Measurements from ENCODE around the gene CES1.
"Not testable (repeated sequence)": the region's sequence is repeated elsewhere in the genome, so short reads cannot be mapped to it uniquely, and the experiment has no call there.

Gene CES1

GRCh38 chr16:55782793-55783091 is 50.2 kb downstream of the CES1 start:
- not testable (repeated sequence) for DNase-seq

DNA sequence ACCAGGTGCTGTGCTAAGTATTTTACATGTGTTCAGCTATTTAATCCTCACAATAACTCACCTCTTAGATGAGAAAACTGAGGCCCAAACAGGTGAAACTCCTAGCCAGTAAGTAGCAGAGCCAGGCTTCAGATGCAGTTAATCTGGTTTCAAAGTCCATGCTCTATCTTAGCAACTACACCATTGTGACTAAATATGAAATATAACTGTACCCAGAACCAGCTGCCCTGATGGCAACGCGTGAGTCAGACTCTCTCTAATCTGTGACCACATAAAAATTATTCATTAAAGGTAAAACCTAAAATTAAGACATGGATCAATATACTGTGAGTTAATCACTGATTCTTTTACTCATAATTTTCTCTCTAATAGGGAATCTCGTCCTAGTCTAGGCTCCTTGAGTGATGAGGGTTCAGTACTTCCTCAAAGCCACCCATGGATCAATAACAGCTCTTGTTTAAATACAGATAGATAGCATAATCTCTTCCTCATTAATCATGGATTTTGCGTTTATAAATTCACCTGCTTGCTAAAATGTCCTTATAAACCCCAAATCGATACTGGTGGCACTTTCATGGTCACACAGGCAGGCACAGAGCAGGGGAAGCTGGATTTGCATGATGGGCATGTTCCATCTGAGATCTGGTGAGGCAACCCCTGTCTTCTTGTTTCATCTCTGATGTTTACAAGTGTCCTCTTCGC is 50.7 kb downstream of the CES1 start:
- not testable (repeated sequence) for DNase-seq

GRCh38 chr16:55781456-55781855 is 51.4 kb downstream of the CES1 start:
- not testable (repeated sequence) for DNase-seq

DNA sequence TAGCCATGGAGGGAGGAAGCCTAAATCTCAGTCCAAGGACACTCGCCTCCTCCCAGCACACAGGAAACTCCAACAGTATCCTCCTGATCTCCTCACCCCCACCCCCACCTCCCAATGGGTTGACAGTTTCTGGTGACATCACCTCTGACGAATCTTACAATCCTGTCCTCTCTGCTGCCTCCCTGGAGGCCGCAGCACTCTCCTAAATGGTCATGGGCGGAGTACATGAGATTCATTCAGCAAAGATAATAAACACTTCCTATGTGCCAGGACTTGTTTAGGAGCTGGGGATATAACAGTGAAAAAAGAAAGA is 52.8 kb downstream of the CES1 start:
- not testable (repeated sequence) for DNase-seq

DNA sequence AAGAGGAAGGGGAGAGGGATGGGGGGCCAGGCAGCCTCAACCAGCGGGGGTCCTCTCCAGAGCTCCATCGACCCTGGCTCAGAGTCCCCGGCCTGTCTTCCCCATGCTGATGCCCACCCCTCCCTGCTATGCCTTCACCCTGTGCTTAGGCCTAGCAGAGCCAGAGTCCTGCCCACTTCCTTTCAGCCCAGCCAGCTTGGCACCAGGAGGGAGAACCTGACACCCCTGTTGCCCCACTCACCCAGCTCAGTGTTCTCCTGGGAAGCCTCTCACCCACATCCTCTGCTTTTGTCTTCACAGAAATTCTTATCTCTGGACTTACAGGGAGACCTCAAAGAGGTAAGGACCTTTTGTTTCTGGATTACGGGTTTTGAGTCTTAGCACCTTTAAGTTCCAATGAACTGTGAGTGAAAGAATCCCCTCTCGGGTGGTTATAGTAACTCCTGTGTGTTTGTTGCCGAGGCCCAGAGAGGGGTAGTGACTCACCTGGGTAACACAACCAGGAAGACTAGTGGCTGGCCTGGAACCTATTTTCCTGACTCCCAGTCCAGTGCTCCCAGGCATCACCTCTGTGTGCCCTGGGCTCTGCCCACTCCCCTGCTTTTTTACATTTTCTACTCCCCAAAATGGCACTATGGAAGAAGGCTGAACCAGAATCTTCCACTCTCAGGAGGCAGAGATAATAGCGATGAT is 53.3 kb downstream of the CES1 start:
- no peak for DNase-seq

GRCh38 chr16:55778757-55779156 is 54.1 kb downstream of the CES1 start:
- DNase-seq: no peak

- no peak for DNase-seq
These were observed 57.0 kb downstream of the CES1 start for GRCh38 chr16:55775857-55776256.

DNA sequence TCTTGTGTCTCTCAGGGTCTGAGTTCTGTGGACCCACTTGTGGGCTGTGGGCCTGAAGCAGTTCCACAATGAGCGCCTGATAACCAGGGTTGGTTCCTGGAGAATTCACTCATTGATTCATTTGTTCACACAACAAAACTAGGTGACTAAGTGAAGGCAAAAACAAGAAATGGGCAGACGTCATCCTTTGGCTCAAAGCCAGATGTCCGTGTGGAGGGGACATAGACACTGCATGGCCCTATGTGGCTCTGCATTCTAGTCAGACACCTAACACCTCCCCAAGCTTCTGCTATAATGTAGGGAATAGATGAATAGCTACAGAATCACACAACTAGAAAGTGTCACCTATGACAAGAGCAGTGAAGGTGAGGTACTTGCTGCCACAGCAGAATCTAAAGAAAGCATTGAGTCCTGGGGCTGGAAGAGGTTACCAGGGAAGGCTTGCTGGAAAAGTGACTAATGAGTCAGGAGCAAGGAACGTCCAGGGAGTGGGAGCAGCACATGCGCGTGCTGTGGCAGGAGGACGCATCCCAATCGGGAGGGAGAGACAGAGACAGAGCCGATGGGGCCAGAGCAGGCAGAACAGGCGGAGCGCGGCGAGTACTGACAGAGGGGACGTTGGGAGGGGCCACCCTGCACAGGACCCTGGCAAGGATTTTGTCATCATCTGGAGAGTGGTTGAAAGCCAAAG is 58.9 kb downstream of the CES1 start:
- DNase-seq: no peak

DNA sequence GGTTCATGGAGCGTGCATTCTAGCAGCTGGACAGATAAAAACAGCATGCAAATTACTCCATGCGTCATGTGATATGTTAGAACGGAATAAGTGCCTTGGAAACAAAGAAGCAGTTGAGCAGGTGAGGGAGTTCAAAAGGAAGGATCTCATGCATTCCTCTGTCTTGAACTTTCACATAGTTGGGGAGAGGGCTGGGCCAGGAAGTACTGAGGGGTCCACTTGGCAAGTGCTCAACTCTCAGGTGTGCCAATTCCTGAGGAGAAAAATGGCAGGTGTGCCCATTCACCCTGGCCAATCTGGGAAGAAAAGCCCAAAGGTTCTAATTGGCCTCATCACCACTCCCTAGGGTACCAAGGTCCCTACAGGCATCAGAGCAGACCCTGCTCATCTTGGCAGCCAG is 67.7 kb downstream of the CES1 start:
- no peak for DNase-seq

DNA sequence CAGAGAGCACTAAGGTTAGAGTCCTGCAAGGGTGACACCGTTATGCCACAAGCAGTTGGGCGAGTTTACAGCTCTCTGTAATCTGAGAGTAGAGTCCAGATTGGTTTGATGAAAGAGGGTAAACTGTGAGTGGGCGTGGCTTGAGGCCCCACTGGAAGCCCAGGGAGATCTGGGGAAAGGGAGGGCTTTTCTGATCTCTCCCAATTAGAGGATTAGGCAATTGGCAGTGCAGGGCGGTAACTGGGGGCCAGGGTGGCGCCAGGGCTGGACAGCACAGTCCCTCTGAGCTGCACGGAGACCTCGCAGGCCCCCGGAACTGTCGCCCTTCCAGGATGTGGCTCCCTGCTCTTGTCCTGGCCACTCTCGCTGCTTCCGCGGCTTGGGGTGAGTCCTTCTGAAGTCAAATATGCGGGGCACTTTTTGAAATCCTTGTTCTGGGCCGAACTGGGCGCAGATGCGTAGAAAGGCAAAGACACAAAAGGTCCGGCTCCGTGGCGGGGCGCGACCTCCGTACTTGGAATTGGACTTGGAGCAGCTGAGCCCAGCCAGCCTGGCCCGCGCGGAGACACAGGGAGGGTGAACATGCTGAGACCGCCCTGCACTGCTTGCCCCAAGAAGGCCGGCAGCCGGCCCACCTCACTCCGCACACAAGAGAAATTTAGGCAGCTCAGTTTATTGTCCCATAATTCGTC is 72.4 kb downstream of the CES1 start:
- no peak for DNase-seq

DNA sequence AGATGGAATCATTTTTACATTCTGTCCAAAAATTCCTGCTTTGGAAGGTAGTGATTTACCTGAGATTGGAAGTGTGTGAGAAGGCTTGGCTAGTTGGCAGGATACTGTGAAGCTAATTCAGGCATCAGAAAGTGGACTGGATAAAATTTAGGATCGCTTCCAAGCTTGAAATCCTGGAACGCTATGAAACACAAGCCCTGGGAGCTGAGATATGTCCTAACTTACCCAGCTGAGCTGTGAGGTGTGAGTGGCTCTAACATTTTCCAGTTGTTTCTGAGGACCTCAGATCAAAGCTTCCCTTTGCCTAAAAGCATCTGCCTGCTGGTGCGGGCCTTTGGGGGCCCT is 73.0 kb downstream of the CES1 start:
- not testable (repeated sequence) for DNase-seq

- not testable (repeated sequence) for DNase-seq
These were observed 75.0 kb downstream of the CES1 start for GRCh38 chr16:55757595-55758527.

DNA sequence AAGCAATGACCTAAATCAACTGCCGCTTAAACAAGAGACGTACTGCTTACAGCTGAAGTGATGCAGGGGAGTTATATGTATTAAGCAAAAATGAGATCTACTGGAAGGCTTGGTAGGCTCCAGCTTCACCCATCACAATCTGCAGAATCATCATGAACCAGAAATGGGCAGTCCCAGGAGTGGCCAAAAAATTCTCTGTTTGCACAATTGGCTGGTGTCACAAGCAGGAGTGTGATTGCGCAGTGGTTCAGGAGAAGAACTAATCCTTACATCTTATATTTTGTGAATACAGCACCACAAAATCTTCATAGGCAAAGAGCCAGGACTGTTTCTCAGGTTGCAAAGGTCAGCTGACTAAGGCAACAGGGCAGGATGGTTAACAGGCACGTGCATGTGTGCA is 75.9 kb downstream of the CES1 start:
- DNase-seq: no peak

GRCh38 chr16:55754056-55754455 is 78.8 kb downstream of the CES1 start:
- no peak for DNase-seq

DNA sequence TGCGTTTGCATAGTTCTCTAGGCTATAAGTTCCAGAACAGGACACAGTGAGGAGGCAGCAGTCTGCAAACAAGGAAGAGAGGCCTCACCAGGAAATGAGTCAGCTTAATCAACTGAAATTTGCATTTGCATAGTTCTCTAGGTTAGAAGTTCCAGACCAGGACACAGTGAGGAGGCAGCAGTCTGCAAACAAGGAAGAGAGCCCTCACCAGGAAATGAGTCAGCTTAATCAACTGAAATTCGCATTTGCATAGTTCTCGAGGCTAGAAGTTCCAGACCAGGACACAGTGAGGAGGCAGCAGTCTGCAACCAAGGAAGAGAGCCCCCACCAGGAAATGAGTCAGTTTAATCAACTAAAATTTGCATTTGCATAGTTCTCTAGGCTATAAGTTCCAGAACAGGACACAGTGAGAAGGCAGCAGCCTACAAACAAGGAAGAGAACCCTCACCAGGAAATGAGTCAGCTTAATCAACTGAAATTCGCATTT is 79.7 kb downstream of the CES1 start:
- not testable (repeated sequence) for DNase-seq

Measured in NCI-H1092 treated with DMSO at 0.1 percent for 48 hours (cell line).